Fibroblast of mammary gland (primary cell): ENCODE data around the gene RIMS1.

Experiments used
- DNase-seq: peaks from one replicate; pipeline ENCODE4 v3.0.0-alpha.2; 2010; ENCODE audit warnings: low read depth
- H3K4me3 ChIP-seq: 2 replicates; pipeline ENCODE4 v1.5.1; 2011; ENCODE audit warnings: low read depth, mild to moderate bottlenecking, low read length, moderate library complexity; ENCODE audit not compliant: control insufficient read depth
- TF ChIP-seq, protein P1 (sequence below): conservative IDR thresholded peaks from 2 replicates; pipeline ENCODE4 v1.5.1; 2011; ENCODE audit warnings: low read depth, low read length, inconsistent platforms; ENCODE audit not compliant: control insufficient read depth, insufficient read depth

The RIMS1 gene

DNA sequence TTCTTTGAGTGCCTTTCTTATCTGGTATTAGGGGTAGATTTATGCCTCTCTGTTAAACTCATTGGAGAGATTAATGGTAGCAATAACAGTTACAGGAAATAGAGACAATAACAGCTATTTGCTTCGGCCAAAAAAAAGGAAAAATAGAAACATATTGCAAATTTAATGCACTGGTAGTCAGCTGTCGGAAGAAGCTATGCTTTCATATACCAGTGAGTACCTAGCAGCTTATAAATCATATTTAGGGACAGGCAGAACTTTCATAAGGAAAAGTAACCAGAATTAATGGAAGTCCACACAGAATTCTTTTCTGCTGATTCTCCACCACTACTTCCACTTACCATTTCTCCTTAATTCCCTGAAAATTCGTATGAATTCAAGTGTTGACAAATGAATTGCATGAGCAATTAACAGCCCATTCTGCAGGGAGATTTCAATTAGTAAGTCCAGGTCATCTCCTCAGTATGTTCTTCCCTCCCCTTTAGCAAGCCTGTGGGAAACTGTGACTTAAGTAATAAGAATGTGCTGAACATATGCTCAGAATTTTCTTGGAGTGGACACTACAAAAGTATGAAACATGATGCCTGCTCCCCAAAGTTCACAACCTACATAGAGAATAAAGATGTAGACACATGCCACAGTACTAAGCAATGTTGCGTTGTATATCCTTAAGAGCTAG is 538.8 kb downstream of the RIMS1 start:
- peak; percentile 89 for DNase-seq
- no peak overlapping the region for H3K4me3 ChIP-seq
- TF ChIP-seq, protein P1, sequence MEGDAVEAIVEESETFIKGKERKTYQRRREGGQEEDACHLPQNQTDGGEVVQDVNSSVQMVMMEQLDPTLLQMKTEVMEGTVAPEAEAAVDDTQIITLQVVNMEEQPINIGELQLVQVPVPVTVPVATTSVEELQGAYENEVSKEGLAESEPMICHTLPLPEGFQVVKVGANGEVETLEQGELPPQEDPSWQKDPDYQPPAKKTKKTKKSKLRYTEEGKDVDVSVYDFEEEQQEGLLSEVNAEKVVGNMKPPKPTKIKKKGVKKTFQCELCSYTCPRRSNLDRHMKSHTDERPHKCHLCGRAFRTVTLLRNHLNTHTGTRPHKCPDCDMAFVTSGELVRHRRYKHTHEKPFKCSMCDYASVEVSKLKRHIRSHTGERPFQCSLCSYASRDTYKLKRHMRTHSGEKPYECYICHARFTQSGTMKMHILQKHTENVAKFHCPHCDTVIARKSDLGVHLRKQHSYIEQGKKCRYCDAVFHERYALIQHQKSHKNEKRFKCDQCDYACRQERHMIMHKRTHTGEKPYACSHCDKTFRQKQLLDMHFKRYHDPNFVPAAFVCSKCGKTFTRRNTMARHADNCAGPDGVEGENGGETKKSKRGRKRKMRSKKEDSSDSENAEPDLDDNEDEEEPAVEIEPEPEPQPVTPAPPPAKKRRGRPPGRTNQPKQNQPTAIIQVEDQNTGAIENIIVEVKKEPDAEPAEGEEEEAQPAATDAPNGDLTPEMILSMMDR: no peak

DNA sequence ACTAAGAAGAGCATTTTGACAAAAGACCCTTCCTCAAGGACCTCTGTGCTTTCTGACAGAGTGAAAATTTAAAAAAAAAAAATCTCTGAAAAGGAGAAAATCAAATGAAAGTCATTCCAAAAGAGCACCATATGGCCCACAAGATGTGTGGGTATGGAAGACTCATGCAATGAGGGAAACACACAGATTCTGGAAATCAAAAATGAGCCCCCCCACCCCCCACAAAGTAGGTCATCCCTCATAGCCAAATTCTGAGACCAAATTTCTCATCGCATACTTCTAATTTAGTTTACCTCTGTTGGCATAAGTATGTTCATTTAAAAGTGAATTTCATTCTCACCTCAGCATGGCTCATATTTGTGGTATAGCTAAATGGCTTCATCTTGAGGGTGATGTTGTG is 554.3 kb downstream of the RIMS1 start:
- DNase-seq: no peak
- H3K4me3 ChIP-seq: no peak overlapping the region
- TF ChIP-seq, protein P1: no peak

DNA sequence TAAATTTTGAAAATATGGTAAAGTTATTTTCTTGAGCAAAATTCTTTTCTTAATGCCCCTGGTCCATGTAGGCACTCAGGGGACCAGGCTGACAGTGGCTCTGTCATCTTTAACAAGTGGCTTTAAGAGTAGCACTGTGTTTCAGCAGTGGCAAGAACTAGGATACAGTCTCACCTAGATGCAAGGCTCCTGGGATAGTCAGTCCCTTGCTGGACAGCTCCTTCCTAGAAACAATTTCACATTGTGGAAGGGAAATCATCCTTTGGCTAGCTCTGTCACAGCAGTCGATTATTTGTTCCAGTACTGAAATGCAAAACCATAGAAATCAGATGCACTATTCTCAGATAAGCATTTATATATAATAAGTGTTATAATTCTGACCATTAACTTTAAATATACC is 560.1 kb downstream of the RIMS1 start:
- DNase-seq: no peak
- TF ChIP-seq, protein P1: no peak
- H3K4me3 ChIP-seq: no peak overlapping the region
